HFF-Myc (cell line): ENCODE measurements around the gene RUNX2.

Experiments used
- DNase-seq: peaks from one replicate; pipeline ENCODE4 v3.0.0-alpha.2; 2011; ENCODE audit warnings: low read depth; ENCODE audit errors: extremely low read depth
- H3K4me3 ChIP-seq: replicated peaks from 2 replicates; pipeline ENCODE4 v1.5.1; 2011; ENCODE audit warnings: low read depth, mild to moderate bottlenecking, control low read depth, low read length
- TF ChIP-seq, protein P1 (sequence below): IDR thresholded peaks from 2 replicates; pipeline ENCODE4 v1.5.1; 2012; ENCODE audit warnings: mild to moderate bottlenecking, low read depth, low read length, control low read depth; ENCODE audit errors: missing control alignments

The RUNX2 gene

DNA sequence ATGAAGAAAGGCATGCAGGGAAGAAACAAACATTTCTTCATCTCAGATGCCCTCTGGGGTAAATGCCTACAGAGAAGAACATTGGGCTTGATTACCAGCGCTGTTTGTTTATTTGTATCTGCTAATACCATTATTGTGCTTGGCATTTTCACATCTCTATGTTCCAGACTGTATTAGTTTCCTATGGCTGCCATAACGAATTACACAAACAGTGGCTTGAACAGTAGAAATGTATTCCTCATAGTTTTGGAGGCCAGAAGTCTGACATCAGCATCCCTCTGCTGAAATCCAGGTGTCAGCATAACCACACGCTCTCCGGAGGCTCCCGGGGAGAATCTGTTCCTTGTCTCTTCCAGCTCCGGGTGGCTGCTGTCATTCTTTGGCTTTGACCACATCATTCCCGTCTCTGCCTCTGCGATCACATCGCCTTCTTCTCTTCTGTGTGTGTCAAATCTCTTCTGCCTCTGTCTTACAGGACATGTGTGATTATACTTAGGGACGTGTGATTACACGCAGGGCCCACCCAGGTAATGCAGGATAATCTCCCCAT, 291.2 kb downstream of the RUNX2 start:
- TF ChIP-seq, protein P1, sequence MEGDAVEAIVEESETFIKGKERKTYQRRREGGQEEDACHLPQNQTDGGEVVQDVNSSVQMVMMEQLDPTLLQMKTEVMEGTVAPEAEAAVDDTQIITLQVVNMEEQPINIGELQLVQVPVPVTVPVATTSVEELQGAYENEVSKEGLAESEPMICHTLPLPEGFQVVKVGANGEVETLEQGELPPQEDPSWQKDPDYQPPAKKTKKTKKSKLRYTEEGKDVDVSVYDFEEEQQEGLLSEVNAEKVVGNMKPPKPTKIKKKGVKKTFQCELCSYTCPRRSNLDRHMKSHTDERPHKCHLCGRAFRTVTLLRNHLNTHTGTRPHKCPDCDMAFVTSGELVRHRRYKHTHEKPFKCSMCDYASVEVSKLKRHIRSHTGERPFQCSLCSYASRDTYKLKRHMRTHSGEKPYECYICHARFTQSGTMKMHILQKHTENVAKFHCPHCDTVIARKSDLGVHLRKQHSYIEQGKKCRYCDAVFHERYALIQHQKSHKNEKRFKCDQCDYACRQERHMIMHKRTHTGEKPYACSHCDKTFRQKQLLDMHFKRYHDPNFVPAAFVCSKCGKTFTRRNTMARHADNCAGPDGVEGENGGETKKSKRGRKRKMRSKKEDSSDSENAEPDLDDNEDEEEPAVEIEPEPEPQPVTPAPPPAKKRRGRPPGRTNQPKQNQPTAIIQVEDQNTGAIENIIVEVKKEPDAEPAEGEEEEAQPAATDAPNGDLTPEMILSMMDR, result no peak
- DNase-seq, result no peak
- H3K4me3 ChIP-seq, result no peak overlapping the region

DNA sequence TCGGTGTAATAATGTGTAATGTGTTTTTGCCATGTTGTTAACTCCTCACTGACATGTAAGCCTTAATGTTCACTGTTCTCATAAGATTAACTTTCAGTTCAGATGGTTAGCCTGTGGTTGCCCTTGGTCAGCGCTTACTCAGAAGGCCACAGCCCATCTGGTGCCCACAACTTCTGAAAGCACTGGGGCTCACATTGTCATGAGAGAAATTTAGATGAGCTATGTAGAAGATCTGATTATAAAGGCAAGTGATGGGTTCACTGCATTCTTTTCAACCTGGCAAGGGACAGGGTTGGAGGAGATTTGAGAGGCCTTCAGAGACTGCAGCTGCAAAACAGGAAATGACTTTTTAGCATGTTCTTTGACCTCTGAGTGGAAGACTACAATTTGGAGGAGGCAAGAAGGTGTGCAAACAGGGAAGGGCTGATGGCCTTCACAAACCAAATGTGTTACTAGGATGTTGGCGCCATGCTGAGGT, 291.9 kb downstream of the RUNX2 start:
- no peak for DNase-seq
- H3K4me3 ChIP-seq, result no peak overlapping the region

DNA sequence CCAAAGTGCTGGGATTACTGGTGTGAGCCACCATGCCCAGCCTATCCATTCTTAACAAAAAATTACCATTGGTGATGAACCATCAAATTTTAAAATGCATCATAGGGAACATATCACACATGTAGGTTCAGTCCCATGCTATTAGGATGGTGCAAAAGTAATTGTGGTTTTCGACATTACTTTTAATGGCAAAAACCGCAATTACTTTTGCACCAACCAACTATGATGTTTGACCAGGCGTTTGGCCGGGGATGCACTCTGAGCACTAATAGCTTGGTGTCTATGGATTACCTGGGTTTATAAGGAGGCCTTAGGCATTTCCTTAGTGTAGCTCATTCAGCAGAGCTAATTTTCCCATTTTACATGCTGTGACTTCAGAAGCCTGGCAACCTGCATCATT, 296.1 kb downstream of the RUNX2 start:
- TF ChIP-seq, protein P1, result no peak
- no peak overlapping the region for H3K4me3 ChIP-seq
- DNase-seq, result no peak

More for the DNA sequence above, 291.9 kb downstream of the RUNX2 start:
- TF ChIP-seq, protein P1, result no peak

DNA sequence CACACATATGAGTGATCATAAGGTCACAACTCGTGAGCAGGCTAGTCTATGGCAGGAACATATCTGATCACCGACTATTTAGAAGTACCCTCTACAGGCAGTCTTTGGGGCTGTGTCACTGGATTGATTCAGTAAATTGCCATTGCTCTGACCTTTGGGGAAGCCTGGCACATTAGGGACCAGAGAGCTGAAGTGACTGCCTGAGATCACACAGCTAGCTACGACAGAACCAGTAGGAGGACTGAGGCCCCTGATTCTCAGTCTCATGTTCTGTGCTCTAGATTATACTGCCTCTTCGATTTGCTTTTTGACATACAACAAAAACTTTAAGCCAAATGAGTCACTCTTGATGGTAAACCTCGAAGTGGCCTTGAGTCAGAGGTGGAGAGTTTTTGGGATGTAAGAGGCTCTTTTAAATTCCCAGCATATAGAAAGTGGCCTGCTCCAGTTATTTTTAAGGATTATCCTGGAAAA, 297.1 kb downstream of the RUNX2 start:
- TF ChIP-seq, protein P1, result no peak
- DNase-seq, result no peak
- H3K4me3 ChIP-seq, result no peak overlapping the region

DNA sequence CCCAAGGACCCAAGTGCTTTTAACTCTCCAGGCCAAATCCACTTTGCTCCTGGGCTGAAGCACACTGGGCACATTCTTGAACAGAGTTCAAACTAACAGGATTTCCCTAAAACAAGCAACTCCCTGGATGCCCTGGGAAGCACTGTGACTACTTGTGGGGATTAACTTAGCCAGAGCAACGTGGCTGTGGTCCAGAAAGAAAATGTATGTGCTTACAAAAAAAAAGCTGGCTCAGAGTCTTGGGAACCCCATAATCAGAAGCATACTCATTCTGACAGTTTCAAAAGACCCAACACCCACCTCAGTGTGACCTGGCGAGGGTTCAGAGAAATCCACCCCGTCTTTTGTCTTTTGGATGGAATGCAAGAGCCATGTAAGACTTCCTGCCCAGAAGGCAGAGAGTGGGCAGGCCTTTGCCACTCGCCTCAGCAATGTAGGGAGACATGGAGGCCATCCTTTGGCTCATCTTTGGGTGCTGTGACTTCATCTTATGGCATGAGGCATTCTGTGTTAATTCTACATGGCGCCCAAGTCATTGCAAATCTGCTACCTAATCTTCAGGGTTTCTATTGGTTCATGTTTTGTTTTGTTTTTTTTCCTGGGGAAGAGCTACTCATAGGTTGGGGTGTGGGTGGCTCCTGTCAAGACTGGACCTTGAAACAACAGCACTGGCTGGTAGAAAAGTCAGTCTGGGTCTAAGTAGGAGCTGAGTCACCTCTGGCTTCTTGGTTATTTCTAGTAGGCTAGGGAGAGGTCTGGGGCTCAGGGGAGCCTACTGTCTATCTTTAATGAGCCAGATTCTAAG, 298.2 kb downstream of the RUNX2 start:
- H3K4me3 ChIP-seq, result no peak overlapping the region
- DNase-seq, result peak; percentile 80
- TF ChIP-seq, protein P1, result no peak

DNA sequence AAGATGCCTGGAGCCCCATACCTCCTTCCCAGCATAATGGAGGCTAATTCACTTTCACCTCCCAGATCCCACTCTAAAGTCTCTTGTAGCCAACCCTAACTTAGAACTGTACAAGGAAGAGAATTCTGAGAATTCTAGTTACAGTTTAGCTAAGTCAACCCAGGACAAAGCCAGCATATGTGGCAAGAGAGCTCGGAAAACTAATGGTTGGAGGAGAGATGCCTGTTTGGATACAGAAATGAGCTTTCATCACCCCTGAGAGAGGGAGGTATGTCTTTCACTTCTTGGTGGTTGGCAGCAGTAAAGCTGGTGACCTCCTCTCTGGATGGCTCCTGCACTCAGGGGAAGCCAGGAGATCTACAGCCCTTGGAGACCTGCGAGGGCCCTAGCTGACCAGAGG, 302.2 kb downstream of the RUNX2 start:
- no peak overlapping the region for H3K4me3 ChIP-seq
- DNase-seq, result no peak
- TF ChIP-seq, protein P1, result no peak

DNA sequence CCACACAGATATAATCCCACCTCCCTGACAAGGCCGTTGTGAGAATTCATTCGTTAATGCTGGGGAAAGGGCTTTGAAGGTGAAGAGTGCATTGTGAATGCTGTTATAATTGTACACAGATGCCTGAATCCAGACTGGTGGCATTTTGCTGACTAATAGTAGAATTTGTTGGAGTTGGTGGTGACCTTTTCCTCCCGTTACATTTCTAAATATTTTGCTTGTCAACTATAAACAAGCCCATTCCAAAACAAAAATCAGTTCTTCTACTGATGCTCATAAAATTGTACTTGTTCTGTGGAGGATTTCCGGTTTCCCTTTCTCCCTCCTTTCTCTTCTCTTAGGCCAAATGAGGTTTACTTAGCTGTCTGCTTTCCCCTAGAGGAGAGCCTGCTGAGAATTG, 302.7 kb downstream of the RUNX2 start:
- TF ChIP-seq, protein P1, result no peak
- DNase-seq, result no peak
- no peak overlapping the region for H3K4me3 ChIP-seq
